Thyroid gland (tissue), 4 donors: ENCODE data around the gene ABHD12.

Source experiments
- CTCF ChIP-seq, 6 experiments: fragments of 200-600 bp in 3 of 6; fragments of 450-650 bp in 3 of 6; sonication (generic) in 3 of 6; IDR thresholded peaks; one replicate each; pipeline ENCODE4 v1.5.1; 2016 to 2019; ENCODE audit warnings: antibody characterized with exemption in 6 of 6, mild to moderate bottlenecking in 2 of 6, inconsistent platforms in 1 of 6, moderate library complexity in 1 of 6
- POLR2A ChIP-seq, 2 donors: fragments of 450-650 bp; IDR thresholded peaks; one replicate each; pipeline ENCODE4 v1.6.1; 2017; ENCODE audit warnings: antibody characterized with exemption in 2 of 2, mild to moderate bottlenecking in 2 of 2, moderate library complexity in 1 of 2

- TF ChIP-seq CTCF (IDR thresholded peaks at IDR 0.05) (no peak), POLR2A (IDR thresholded peaks at IDR 0.05) (no peak)
Observed at GRCh38 chr20:25274481-25274880, 116.2 kb downstream of the ABHD12 start.
